Adrenal gland (tissue), 12 donors: ENCODE measurements around the gene ELL2. TPM values are rescaled to one million over a fixed set of nuclear protein-coding genes. Genes with fewer than 3 reads are reported as not detected.
"Not testable (repeated sequence)": the region's sequence is repeated elsewhere in the genome, so short reads cannot be mapped to it uniquely, and the experiment has no call there.

Source experiments
- DNase-seq, 7 donors: peaks; one replicate each; pipeline ENCODE4 v3.0.0-alpha.2; 2019 to 2020
- H3K27ac ChIP-seq, 5 donors: fragments of 200-600 bp; sonication (generic) in 4 of 5; 1 replicate in 3 of 5; 2 replicates in 2 of 5; pipeline versions ENCODE4 v1.5.1 to v1.8.0; 2016 to 2020; ENCODE audit warnings: mild to moderate bottlenecking in 1 of 5
- H3K27me3 ChIP-seq: fragments of 200-600 bp; 2 replicates; pipeline ENCODE4 v1.8.0; 2021
- H3K36me3 ChIP-seq, 2 donors: fragments of 200-600 bp; replicated peaks in 1 of 2; 1 replicate in 1 of 2; 2 replicates in 1 of 2; pipeline versions ENCODE4 v1.5.1 to v1.8.0; 2018 to 2022
- H3K4me1 ChIP-seq, 2 donors: fragments of 200-600 bp; replicated peaks in 1 of 2; 1 replicate in 1 of 2; 2 replicates in 1 of 2; pipeline versions ENCODE4 v1.5.1 to v1.8.0; 2018 to 2021
- H3K4me3 ChIP-seq, 4 donors: fragments of 200-600 bp; sonication (generic) in 3 of 4; one replicate each; pipeline ENCODE4 v1.5.1; 2016 to 2018
- H3K9me3 ChIP-seq, 3 donors: fragments of 200-600 bp; sonication (generic) in 1 of 3; replicated peaks in 1 of 3; 1 replicate in 2 of 3; 2 replicates in 1 of 3; pipeline versions ENCODE4 v1.5.1 to v1.8.0; 2016 to 2021
- POLR2A ChIP-seq, 2 donors: fragments of 450-650 bp; IDR thresholded peaks; one replicate each; pipeline ENCODE4 v1.6.1; 2017; ENCODE audit warnings: antibody characterized with exemption in 2 of 2, mild to moderate bottlenecking in 2 of 2, moderate library complexity in 1 of 2
- WGBS, 4 donors: extraction: QIAGEN DNeasy Blood & Tissue Kit in 2 of 4; methylation state at CpG; one replicate each; pipeline versions ENCODE4 v1.1.5 to v1.1.7; 2013 to 2017; 5-methylcytosine and 5-hydroxymethylcytosine counted together
- intact Hi-C, 2 donors: fragments of 100-400 bp; cut with DNase I; formaldehyde crosslinking; loops; one replicate each; pipeline versions ENCODE4 v1.14.1 to v1.15.0; 2022 to 2023
- polyA plus RNA-seq, 3 donors: library from polyadenylated mRNA; stranded (reverse); fragments of 200-250 nt in 2 of 3; fragments of 350-450 nt in 1 of 3; fragmentation: Illumina TruSeq in 1 of 3; extraction: RNeasy Lipid Tissue Mini Kit (QIAGEN cat#74804) in 1 of 3; gene quantifications; one replicate each; pipeline ENCODE4 v1.2.3, GENCODE V29; 2013 to 2014
- total RNA-seq, 9 donors: library from RNA; depleted of rRNA in 4 of 9; stranded (reverse); fragments of >200 nt in 4 of 9; fragments of 120-200 nt in 1 of 9; fragmentation: NEBNext Ultra II Directional in 1 of 9; extraction: Animal tissue kit (Norgen Biotek cat#: 25700) in 1 of 9; gene quantifications; one replicate each; pipeline versions ENCODE4 v1.1.0 to v1.2.4, GENCODE V29; 2013 to 2023
- TF ChIP-seq, protein P1 (sequence below), 6 experiments: fragments of 450-650 bp in 4 of 6; fragments of 200-600 bp in 2 of 6; sonication (generic) in 1 of 6; IDR thresholded peaks; 1 replicate in 5 of 6; 2 replicates in 1 of 6; pipeline versions ENCODE4 v1.5.1 to v1.8.0; 2016 to 2021; ENCODE audit warnings: antibody characterized with exemption in 6 of 6, mild to moderate bottlenecking in 2 of 6, moderate library complexity in 1 of 6
- donor health status: healthy with polysubstance abuse.
- donor health status: Bipolar disorder and iron deficiency.
- donor health status: DM: yes; HTN: yes; CAD: no.
- donor health status: DM: no; HTN: no; CAD: no.
- donor health status: DM: no; HTN: no; CAD: no.
- donor health status: DM: yes; HTN: yes; CAD: no.

Gene ELL2
- total and polyA plus RNA-seq, 12 donors: 3.4 to 27.5 (median 14.5) TPM

DNA sequence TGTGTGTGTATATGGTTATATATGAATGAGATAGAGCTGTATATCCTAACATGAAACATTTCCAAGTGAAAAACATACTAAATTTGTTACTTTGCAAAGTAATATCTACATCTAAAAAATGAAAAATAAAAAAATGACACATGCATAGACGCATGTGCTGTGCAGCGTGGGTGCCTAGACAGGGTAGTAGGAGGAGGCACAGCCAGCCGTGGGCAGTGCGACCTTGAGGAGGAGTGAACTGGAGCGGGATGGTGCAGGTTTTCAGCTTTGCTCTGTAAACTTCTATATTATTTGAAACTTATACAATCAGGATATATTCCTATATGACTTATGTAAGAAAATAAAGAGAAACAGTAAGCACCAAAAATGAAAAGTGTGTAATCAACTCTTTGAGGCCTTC lies 124.2 kb downstream of the ELL2 start:
- intact Hi-C loops: loop anchor here in 1 of 2 donors (10.0 kb wide), 1 partner anchor 173 kb away; no protein-coding TSS in a partner anchor
- H3K27me3 ChIP-seq: no peaks in the 10 kb centered on the region
- DNase-seq: no peak
- peaks cover 8 to 29% of the 10 kb centered on the region in 2 donors for H3K4me1 ChIP-seq
- no peak overlapping the region for H3K4me3 ChIP-seq
- H3K36me3 ChIP-seq: no peaks in the 10 kb centered on the region
- 83 to 88% (median 85%) methylated on average over 5 of the region's 5 CpGs for WGBS, 4 donors
- no peaks in the 10 kb centered on the region for H3K9me3 ChIP-seq
- TF ChIP-seq POLR2A (IDR thresholded peaks at IDR 0.05): no peak
- TF ChIP-seq, protein P1, sequence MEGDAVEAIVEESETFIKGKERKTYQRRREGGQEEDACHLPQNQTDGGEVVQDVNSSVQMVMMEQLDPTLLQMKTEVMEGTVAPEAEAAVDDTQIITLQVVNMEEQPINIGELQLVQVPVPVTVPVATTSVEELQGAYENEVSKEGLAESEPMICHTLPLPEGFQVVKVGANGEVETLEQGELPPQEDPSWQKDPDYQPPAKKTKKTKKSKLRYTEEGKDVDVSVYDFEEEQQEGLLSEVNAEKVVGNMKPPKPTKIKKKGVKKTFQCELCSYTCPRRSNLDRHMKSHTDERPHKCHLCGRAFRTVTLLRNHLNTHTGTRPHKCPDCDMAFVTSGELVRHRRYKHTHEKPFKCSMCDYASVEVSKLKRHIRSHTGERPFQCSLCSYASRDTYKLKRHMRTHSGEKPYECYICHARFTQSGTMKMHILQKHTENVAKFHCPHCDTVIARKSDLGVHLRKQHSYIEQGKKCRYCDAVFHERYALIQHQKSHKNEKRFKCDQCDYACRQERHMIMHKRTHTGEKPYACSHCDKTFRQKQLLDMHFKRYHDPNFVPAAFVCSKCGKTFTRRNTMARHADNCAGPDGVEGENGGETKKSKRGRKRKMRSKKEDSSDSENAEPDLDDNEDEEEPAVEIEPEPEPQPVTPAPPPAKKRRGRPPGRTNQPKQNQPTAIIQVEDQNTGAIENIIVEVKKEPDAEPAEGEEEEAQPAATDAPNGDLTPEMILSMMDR (IDR thresholded peaks at IDR 0.05): no peak
- no peak overlapping the region for H3K27ac ChIP-seq

DNA sequence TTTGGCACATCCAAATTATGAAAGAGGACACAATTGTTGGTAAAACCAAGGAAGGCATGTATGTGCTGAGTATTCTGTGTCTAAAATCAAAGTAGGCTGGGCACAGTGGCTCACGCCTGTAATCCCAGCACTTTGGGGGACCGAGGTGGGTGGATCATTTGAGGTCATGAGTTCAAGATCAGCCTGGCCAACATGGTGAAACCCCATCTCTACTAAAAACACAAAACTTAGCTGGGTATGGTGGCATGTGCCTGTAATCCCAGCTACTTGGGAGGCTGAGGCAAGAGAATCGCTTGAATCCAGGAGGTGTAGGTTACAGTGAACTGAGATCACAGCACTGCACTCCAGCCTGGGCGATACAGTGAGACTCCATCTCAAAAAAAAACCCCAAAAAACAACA lies 124.7 kb downstream of the ELL2 start:
- H3K36me3 ChIP-seq, H3K27me3 ChIP-seq, H3K9me3 ChIP-seq, DNase-seq, H3K4me3 ChIP-seq: not testable (repeated sequence)
- Histone ChIP-seq H3K4me1 (peaks cover 8 to 24% of the 10 kb centered on the region in 2 donors), H3K27ac (peak overlapping the region in 1 of 5 donors; percentile 42)
- WGBS, 4 donors: 93 to 98% (median 97%) methylated on average over 4 of the region's 4 CpGs
- intact Hi-C loops: loop anchor here in 1 of 2 donors (10.0 kb wide), 1 partner anchor 172 kb away; no protein-coding TSS in a partner anchor

DNA sequence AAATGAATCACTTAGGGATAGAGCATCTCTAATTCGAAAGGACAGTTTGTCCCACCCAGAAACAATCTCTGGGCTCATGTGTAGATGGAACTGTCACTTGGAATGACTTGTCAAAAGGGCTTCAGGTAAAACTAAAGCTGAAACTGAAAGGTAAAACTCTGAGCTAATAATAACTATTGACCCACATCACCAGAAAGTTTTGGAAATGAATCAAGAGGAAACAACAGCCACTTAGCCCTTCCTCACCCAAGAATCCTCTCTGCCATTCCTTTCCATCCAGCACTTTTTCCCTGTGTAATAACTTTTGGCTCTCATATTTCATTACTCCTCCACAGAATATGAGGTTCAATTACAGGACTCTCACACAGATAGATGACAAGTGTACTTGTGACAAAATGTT lies 125.1 kb downstream of the ELL2 start:
- H3K9me3 ChIP-seq: no peaks in the 10 kb centered on the region
- WGBS, 4 donors: 85 to 97% (median 90%) methylated on average over 1 of the region's 1 CpG
- no peak for DNase-seq
- intact Hi-C loops: loop anchor here in 1 of 2 donors (10.0 kb wide), 1 partner anchor 172 kb away; no protein-coding TSS in a partner anchor
- peak overlapping the region in 1 of 5 donors; percentile 89 for H3K27ac ChIP-seq
- TF ChIP-seq, protein P1 (IDR thresholded peaks at IDR 0.05): no peak
- no peak for TF ChIP-seq POLR2A (IDR thresholded peaks at IDR 0.05)
- no peaks in the 10 kb centered on the region for H3K36me3 ChIP-seq
- no peak overlapping the region for H3K4me3 ChIP-seq
- peaks cover 8 to 24% of the 10 kb centered on the region in 2 donors for H3K4me1 ChIP-seq
- no peaks in the 10 kb centered on the region for H3K27me3 ChIP-seq

DNA sequence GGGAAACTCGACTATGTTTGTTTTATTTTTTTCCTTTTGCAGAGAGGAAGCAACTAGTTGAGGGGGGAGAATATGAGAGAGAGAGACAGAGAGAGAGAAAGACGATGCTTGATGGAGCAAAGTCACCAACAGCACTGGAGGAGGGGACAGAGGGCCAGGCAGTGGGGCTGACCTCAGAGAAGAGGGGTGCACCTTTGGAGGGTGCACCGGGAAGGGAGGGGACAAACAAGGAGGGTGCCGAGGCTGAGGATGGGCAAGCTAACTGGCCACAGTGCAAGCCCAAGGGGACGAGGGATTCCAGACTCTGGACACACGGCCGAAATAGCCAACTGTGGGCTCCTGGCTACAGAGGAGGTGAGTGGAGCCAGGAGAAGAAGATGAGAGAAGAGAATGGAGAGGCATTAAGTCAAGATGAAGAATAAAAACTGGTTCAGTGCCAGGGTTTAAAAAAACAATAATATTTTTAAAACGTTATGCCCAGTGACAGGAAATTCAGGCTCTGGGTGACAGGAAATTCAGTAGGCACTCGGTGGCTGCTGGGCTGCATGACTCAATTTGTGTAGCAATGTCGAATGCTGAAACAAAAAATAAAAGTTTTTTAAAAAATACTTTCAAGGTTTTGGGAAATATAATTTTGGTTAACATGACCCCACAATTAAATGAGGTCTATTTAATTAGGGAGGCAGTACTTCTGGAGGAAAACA lies 125.8 kb downstream of the ELL2 start:
- H3K4me1 ChIP-seq: peaks cover 8 to 24% of the 10 kb centered on the region in 2 donors
- peak overlapping the region in 1 of 4 donors; percentile 54 for H3K4me3 ChIP-seq

More for the DNA sequence above, 125.8 kb downstream of the ELL2 start:
- no peaks in the 10 kb centered on the region for H3K27me3 ChIP-seq
- intact Hi-C loops: loop anchor here in 1 of 2 donors (10.0 kb wide), 1 partner anchor 171 kb away; no protein-coding TSS in a partner anchor
- no peaks in the 10 kb centered on the region for H3K9me3 ChIP-seq
- DNase-seq: peak in 2 of 7 donors; percentile 51 to 53
- TF ChIP-seq, protein P1 (IDR thresholded peaks at IDR 0.05): no peak
- no peak for TF ChIP-seq POLR2A (IDR thresholded peaks at IDR 0.05)
- WGBS, 4 donors: 45 to 54% (median 47%) methylated on average over 10 of the region's 10 CpGs
- peak overlapping the region in 4 of 5 donors; percentile 19 to 89 (median 48) for H3K27ac ChIP-seq
- no peaks in the 10 kb centered on the region for H3K36me3 ChIP-seq

Other genes with a start within 250 kb of the ELL2 start
- gene RHOBTB3, start 230.5 kb downstream of the ELL2 start, total RNA-seq: 100 to 1,000 TPM in 6 of 9 donors, 10 to 100 TPM in 3; 91.8 to 258 (median 159) TPM
- gene RHOBTB3, start 230.5 kb downstream of the ELL2 start, polyA plus RNA-seq: 10 to 100 TPM; 23.9 to 56.9 (median 28.2) TPM
- gene GLRX, start 139.1 kb downstream of the ELL2 start, total RNA-seq: 100 to 1,000 TPM in 6 of 9 donors, 10 to 100 TPM in 3; 55.7 to 236 (median 131) TPM
- 100 to 1,000 TPM in 1 of 3 donors, 10 to 100 TPM in 2; 84.8 to 279 (median 85.2) TPM for gene GLRX, start 139.1 kb downstream of the ELL2 start, polyA plus RNA-seq